Suppressor macrophage (primary cell): ENCODE measurements around the gene SGMS2.
"Not testable (repeated sequence)": the region's sequence is repeated elsewhere in the genome, so short reads cannot be mapped to it uniquely, and the experiment has no call there.

Experiments
- DNase-seq, 4 experiments: peaks; one replicate each; pipeline ENCODE4 v3.0.0-alpha.2; 2020 to 2022

The SGMS2 gene

DNA sequence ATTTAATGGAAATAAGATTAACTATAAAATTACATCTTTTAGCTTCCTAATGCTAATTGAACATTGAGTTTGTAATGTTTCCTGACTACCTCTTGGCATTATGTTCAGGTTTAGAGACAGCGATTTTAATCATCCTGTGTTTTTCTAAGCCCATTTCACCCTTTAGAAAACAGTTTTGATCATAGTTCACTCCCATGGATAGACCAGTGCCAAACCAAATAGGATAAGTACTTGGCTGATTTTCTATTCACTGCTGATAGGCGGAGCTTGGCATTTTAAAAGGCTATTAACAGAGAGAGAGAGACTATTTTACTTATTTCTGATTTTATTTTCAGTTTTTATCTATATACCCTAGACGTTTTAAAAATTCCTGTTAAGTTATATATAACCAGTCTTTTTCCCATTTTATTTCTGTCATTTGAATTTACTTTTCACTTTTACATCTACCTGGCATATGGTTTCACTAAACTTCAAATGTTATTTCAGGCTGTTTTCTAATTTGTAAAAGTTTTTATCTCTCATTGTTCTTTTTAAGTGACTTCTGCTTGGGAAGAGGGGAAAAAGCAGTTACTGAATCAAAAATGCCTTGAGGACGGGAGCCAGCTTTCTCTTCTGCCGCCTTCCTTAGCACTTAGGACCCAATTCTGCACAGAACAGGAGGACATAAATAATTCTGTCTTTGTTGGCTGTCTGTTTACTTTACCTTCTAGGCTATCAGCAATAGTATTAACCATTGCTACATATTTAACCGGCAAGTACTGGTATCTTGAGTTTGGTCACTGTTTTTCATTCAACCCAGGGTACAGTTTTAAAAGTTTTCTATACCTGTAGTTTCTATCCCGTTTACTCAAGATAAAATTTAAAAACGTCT, 46.4 kb downstream of the SGMS2 start:
- DNase-seq = no peak

DNA sequence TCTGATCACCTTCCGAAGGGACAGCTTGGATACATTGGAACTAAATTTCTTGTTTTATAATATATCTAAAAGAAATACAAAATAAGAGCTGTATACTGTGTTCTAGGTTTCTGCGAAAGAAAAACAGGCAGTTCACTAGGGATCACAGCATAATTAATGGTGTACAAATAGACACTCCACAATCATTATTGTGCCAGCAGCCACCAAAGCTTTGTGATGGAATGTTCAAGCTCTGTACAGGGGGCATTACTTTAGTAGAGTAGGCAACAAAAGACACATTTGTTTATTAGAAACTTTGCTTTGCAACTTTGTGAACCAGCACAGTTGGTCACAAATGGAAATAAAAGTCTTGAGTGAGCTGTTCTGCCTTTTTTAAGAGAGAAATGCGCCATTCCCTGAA, 49.3 kb downstream of the SGMS2 start:
- no peak for DNase-seq

DNA sequence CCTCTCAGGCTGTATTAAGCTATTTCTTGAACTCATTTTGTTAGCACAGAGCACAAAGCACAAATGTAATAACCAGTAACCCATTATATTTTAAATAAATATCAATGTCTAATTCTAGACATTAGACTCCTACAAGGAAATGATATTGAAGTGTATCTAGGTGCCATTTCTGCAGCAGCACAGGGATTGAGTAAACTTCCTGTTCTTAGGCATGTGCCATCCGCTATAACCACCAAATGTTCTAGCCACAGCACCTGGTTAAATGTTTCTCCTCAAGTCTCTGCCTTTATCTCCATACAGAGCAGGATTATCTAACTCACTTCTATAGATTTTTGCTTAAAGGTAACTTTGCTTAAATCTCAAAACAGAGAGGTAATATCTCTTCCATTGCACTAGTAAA, 51.4 kb downstream of the SGMS2 start:
- no peak for DNase-seq

DNA sequence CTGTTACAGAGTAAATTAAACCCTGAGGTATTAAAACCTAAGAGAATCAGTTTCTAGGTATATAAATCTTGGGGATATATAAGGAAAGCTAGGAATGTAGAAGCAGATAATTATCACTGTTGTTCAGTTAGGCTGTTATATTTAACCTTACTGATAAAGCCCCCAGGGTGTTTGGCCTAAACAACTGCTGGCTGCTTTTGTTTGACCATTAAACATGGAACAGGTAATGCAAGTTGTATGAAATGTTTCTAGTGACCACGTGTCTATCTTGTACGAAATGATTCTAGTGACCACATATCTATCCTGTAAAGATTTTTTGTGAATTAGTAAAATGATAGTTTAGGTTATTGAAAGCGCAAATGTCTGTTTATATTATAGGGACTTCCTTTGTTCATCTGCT, 52.6 kb downstream of the SGMS2 start:
- DNase-seq = no peak

DNA sequence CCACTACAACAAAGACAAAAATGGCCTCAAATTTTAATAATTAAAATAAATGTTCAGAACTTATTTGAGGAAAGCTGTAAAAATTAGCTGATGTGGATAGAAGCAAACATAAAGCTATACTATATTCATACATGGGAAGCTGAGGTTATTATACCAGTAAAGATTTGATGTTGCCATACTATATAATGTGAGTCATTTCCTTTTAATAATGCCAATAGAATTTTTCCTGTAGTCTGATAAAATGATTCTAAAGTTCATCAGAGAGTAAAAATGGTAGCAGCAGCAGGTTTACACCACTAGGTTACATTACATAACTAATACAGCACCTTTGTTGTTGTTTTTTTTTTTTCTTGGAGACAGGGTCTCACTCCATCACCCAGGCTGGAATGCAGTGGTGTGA, 61.1 kb downstream of the SGMS2 start:
- no peak for DNase-seq

DNA sequence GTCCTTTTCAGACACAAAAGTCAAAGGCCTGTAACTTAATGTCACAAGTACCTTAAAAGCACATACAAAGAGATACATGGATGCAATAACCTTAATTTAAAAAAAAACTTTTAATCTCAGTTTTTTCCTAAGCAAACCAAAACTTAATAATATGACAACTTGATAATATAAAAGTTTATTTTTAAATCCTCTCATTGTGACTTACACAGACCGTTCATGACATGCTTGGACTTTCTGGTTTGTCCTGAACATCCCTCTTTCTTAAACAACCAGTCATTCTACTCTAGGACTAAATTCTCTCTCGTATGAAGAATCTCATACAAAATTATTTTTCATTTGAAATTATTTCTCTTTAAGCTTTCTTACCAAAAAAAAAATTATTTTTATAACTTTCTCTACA, 63.5 kb downstream of the SGMS2 start:
- DNase-seq = no peak

DNA sequence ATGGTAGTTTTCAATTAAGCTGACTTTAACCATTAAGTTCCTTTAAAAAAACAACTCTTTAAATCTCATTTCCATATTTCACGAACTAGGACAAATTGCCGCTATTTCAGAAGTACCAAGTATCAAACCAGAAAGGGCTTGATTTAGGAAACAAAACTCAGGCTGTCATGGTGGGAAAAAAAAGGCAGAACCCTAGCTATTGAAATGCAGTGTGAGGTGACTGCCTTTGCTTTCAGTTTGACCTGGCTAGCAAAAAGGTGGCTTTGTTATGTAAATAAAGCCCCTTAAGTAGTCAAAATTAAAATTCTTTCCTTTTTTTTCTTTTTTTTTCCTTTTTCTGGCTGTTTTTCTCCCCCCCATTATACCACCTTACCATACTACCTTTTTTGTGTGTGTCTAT, 66.0 kb downstream of the SGMS2 start:
- DNase-seq = no peak

DNA sequence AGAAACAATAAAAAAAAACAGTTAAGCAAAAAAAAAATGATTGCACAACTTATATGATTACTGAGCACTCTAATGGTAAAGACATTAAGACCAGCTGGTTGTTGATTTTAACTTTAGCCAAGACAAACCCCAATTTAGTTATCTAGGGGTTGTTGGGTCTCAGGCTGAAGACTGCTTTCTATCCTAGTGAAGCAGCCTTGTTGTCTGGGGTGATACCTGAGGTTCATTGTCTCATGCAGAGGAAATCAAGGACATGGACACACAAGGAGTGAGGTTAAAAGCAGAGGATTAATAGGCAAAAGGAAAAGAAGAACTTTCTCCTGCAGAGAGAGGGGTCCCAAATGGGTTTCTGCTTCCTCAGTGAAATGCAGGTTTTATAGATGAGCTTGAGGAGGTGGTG, 66.6 kb downstream of the SGMS2 start:
- no peak for DNase-seq

DNA sequence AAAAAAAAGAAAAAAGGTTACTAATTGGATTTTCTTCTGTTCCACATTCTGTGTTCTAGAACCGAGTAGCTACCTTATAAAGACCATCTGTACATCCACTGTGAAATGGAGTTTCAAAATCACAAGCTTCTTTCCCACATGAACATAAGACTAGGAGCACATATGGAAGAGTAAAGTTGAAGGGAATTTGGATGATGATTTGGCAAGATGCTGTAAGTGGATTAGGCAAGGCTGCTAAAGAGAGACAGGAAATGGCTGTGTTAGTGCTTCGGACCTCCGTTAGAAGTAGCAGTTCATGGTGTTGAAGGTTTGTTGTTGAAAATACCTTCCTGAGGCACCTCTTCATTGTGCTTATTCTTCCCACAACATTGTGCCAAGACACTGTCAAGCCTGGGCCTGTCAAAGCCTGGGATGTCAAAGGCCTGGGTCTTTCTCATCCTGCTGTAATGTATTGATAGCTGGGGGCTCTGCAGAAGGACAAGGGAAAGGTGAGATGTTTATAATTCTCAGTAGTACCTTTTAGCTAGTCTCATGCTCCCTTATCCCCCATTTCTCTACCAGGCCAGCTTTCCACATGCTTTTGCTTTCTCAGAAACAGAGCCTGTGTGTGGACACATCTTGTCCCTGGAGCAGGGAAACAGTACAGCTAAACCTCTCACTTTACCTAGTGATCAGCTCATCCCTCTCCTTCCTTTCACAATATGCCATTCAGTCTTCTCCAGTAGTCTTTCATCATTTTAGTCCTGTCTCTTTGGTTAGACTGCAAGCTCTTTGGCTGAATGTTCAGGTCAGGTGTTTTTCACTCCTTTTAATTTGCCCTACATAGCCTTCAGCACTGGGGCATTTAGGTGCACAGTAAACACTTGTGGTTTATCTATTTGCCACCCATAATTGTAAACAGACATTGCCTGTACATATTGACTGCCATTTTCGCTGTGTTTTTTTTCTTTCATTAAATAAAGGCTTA, 68.7 kb downstream of the SGMS2 start:
- no peak for DNase-seq

DNA sequence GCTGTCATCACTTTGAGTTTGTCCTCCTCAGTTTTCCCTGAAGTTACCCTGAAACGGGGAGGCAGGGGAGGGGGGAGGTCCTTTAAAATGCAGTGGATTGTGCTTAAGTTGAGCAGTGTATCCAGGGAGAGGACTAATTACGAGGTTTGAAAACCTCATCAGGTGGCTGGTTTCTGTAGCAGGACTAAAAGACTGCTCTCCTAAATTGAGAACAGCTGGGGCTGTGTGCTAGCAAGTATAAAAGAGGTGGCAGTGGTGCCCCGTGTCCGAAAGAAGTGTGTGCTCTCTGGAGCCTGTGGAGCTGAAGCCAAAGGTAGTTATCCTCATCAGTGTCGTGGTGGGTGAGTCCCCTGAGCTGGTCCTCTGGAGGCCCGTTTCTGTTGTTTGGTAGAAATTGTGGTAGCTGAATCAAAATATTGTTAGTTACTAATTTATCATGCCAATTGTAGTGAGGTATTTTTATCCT, 69.4 kb downstream of the SGMS2 start:
- no peak for DNase-seq

DNA sequence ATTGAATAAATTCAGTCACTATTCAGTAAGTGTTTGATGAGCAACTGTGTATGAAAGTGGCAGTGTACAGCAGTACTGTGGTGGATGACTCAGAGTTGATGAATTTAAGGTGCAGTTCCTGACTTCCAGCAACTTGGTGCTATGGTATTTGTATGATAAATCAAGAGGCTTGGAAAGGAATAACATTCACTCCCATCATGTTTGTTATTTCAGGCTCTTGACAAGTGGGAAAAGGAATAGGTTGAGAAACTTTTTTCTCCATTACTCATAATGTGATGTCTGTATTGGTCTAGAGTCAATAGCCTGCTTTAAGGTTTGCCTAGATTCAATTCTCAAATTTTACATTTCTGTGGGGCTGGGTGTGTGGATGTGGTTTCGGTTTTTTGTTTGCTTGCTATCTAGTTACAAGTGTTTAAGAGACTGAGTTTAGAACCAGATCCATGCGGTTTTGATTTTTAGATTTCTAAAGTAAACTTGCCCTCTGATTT, 71.5 kb downstream of the SGMS2 start:
- DNase-seq = no peak

DNA sequence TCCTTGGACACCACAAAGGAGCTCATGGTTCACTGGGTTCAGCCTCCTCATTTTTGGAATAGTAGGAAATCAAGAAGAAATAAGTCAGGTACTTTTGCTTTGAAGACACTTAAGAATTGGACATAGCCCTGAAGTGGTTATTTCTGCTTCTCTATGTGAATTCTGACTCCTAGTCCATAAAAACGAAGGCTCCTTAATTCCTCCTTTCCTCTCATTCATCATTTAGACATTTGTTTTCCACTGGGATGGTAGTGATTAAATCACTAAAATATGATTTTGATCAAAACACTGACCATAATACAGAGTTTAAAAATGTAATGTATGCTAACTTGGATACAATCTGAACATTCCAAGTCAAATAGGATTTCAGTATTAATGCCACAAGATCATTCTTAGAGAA, 71.9 kb downstream of the SGMS2 start:
- DNase-seq = no peak

DNA sequence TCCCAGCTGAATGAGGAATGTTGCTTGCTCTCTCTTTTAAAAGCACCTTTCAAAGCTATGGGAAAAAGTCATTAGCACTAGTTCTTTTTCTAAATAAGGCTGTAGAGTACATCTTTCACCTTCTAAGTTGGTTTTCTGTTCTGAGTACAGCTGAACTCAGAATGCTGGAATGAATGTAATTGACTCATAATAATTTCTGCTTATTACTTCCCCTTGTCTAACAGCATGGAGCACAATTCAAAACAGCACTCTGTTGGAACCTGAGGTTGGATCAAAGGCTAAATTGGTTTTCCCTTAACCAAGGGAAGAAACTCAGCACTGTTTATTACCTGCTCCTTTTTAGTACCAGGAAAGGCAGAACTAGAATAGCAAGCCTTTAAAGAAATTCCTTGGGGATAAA, 73.1 kb downstream of the SGMS2 start:
- DNase-seq = peak in 1 of 4 experiments; percentile 11

DNA sequence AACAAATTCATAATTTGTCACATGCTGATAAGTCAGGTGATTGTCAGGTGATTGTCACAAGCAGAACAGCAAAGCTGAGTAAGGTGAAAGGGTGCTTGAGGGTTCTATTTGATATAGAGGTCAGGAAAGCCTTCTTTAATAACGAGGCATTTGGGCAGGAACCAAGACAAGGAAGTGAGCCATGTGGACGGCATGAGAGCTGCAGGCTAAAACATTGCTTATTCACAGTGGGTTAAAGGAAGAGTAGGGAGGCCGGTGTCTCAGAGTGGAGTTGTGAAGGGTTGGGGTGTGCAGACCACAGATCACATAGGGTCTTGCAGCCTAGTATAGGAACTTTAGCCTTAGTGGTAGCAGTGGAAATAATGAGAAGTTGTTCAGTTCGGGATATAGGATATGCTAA, 75.3 kb downstream of the SGMS2 start:
- DNase-seq = peak in 2 of 4 experiments; percentile 11 to 19

DNA sequence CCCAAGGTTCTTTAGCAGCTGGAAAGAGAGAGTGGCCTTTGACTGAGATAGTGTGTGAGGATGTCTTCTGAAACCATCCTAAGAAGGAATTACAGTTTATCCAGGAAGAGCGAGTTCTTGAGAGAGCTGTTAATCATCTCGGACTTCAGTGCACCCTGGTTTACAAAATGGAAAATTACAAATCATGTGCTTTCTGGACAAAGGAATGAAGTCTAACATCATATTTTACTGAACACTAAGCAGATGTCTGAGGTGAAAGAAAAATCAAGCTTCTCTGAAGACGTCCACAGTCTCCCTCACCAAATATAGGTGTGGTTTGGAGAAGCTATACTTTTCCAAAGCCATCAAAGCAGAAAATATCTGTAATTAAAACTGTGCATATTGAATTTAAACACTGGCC, 75.8 kb downstream of the SGMS2 start:
- no peak for DNase-seq

DNA sequence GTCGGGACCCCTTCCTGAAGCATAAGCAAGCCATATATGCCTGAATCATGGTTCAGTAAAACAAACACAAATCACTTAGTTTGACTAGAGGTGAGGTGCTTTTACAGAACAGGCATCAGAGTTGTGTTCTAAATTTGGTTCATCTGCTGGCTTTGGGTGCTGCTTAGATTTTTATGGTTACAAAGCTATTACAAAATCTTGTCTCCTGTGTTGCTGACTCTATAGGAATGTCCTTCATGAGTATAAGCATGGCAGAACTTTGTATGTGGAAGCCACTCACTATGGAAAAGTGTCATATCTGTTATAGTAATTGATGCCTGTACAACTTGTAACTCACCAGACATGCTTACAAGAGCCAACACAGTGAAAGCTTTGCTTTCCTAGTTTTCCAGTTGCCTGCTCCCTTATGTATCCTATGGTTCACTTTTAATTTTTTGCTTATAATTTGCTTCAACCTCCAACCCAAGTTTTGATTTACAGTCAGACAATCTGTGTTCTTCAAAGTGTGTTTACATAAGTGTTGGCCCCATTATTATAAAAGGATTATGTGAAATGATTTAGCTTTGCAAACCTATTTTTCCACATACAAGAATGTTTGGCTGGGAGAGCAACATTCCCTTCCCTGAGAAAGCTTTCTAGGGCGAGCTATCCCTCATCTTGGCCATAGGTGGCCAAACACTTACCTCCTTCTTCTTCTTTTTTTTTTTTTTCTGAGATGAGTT, 76.6 kb downstream of the SGMS2 start:
- no peak for DNase-seq

DNA sequence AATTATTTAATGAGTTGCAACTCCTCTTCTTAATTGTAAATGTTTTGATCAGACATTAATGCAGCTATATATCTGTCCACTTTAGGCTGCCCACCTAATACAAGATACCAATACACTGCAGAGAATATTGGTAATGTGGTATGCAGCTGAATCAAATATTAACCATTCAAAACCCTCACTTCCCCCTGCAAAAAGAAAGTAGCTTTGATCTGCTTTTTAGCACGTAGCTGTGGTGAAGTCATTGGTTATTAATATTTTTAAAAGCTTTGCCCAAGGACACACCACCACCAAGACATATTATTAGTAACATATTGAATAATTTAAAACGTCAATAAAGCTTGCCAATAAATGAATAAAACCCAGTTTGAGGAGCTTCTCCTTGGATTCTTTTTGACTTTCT, 78.0 kb downstream of the SGMS2 start:
- no peak for DNase-seq

DNA sequence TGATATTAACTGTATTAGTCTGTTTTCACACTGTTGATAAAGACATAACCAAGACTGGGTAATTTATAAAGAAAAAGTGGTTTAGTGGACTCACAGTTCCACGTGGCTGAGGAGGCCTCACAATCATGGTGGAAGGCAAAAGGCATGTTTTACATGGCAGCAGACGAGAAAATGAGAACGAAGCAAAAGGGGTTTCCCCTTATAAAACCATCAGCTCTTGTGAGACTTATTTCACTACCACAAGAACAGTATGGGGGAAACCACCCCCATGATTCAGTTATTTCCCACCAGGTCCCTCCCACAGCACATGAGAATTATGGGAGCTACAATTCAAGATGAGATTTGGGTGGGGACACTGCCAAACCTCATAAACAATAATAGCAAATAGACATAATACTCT, 80.3 kb downstream of the SGMS2 start:
- not testable (repeated sequence) for DNase-seq

DNA sequence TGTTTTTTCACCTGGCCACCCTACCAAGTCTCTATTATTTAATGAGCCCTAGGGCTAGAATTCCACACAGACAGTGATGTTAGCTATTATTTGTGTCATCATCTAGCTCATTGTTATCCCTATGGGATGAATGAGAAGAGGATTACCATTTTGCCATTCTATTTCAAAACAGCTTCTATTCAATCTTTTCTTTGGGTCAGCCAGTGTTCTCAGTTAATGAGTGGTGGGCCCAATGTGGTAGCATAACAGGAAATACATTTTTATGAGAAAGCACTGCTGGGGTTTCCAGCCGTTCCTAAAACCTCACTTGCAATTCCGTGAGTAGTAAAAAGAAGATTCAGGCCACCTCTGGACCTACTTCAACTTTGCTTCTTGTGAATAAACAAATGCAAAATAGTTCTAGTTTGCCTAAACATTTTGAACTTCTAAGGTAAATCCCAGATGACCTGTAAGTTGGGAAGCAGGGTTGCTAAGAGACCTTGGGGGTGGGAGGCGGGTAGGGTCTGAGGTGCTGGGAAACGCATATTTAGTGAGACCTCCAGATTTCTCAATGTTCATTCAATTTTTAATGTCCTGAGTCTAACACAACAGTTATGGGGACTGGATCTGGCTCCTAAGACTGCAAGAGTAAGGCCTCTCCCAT, 81.8 kb downstream of the SGMS2 start:
- DNase-seq = no peak

DNA sequence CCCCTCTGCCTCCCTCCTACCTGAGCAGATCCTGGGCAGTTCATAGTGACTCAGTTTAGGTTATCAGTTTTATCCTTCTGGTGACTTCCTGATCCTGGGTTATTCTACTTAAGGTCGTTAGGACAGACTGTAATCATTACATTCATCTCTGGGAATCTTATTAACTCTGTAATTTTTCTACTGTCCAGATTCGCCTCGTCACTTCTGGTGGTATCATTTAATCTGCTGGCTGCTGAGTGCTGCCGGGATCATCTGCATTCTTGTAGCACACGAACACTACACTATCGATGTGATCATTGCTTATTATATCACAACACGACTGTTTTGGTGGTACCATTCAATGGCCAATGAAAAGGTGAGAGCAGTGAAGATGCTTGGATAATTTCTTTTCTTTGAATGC, 83.6 kb downstream of the SGMS2 start:
- no peak for DNase-seq

DNA sequence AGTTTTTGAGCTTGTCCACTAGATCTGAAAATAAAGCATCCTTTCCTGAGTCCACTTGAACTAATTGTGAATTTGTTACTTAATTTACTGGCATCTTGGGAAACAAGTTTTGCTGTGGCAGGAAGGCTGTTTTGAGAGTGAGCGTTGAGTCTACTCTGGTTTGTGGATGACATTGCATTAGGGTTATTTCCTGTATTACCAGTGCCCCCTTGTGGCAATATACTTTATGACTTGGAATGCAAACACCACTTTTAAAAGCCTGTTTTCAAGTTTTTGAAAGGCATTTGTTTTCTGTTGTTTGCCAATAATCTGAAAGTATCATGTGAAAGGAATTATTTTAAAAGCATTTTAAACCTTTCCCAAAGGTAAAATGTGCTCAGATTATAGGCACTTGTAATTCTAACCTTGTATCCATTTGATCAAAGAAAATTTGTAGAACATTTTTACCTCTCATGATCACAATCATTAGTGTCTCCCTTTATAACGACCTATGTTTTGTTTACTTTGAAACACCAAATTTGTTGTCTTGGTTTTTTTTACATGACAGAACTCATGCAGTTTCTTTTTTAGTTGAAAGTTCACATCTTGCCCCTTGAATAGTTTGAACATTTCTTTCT, 88.7 kb downstream of the SGMS2 start:
- peak; percentile 63 to 90 (median 83) for DNase-seq

DNA sequence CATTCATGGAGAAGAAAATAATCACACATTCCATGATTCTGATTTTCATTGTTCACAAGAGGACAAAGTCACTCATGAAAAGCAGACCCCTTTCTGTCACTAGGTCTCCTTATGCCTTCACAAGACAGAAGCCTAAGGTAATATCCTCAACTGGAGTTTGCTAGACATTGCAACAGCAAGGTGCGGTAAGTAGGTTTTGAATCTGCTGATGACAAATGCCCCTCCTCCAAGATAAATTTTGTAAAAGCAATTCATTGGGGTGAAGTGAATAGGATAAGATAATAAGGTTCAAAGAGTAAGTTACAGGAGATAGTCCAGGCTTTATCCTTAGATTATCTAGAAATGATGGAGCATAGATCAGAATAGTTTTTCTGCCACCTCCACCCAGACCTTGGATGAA, 90.5 kb downstream of the SGMS2 start:
- no peak for DNase-seq
